Fibroblast of the conjunctiva (primary cell): ENCODE data around the gene CLK3.
"Not testable (repeated sequence)": the region's sequence is repeated elsewhere in the genome, so short reads cannot be mapped to it uniquely, and the experiment has no call there.

Source experiments
- DNase-seq: peaks from one replicate; pipeline ENCODE4 v3.0.0-alpha.2; 2010; ENCODE audit warnings: low read depth

CLK3 gene

DNA sequence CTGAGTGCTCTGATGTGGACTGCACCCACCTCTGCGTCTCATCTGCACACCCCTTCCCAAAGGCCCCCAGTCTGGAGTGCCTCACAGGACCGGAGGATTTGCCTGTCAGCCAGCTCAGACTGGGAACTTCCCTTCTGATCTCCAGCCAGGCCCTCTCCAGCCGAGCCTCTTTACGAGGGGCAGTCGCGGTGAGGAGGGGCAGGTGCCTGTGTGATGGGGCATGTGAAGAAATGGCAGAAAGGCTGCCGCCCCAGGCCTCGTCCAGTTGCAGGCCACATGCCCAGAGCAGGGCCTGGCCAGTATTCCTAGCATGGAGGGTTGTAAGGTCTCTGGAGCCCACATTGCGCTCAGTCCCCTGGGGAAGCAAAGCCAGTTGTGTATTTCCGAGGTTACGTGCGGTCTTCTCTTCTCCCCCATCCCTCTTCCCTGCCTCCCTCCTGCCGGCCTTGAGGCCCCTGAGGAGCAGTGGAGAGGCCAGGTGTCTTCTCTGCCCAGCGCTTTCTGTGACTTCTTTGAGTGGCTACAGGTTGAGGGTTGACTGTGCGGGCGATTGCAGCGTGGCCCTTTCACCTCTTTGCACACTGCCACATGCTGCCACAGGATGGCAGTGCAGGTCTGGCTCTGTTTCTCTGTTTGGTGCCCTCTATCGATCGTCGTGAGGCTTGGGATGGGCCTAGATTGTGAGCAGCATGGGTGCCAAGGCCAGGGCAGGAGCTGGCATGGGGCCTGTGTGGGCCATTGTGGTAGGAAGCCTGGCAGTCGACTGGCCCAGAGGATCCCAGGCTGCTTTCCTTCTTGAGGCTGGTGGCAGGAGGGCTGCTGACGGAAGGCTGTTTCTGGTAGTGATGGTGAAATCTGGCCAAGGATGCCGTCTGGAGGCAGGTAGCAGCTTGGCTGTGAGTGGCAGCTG lies 5.3 kb downstream of the CLK3 start:
- peak; percentile 58 for DNase-seq

DNA sequence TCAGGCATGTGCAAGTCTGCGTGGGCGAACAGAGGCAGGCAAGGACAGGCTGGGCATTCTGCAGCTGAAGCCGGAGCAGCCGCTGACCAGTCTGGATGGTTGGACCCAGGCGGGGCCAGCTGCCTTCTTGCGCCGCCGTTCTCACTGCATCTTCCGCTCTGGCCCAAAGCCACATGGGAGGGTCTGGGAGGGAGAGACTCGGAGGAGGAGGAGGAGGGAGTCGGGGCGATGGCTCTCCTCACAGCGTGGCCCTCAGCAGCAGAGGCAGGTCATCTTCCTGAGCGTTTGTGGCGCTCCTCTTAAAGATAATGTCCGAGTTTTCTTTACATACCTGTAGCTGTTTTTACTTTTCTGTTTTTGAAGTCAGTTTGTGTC lies 5.9 kb downstream of the CLK3 start:
- DNase-seq: no peak

DNA sequence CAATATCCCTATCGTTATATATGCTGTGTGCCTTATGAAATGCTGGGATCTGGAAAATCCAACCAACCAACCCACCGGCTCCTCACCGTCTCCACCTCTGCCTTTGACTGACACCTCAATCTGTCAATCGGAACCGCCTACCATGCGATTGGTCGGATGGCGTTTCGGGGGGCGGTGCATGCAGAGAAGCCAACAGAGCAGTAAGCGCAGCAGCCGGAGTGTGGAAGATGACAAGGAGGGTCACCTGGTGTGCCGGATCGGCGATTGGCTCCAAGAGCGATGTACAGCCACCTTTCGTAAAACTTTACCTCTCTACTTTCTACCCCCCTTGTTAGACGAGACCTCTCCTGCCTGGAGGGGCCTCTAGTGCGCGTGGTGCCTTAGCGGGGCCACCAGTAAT lies 6.3 kb downstream of the CLK3 start:
- DNase-seq: no peak

DNA sequence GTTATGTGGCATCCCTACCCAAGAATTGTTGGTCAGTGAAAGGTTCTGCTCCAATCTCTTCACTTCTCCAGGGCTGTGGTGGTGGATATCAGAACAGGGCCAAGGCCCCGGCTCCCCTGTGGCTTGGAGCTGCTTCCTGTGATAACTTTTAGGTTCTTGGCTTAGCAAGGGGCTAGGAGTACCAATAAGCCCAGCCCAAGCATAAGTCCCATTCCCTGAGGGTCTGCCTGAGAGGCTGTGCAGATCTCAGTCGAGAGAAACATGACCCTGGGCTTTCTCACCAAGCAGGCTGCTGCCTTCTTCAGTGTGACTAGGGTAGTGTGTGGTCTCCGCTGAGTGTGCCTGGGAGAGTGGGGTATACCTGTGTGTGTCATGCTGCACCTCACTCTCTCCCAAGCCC lies 7.1 kb downstream of the CLK3 start:
- no peak for DNase-seq

DNA sequence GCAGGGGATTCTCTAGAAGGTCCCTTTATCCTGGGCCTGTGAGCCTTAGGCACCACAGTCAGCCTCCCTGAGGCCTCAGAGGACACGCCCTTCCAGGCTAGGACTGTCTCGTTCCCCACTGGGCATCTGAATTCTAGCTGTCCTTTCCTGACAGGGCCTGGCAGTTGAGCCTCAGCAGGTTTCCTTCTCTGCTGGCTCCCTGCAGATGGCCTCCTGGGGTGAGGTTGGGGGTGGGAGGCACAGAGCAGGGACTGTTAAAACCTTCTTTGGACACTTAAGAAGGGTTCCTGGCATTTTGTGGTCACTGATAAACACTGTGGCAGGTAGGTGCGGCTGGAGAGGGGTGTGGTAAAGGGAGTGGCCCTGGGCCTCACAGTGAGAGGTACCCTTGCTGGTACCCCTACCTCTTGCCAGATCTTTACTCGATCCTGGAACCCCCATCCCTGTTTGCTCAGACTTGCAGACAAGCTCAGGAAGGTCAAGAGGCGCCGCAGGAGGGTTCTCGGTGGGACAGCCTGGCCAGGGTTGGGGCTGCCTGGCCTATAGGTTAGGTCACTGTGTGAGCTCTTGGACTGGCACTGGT lies 8.5 kb downstream of the CLK3 start:
- no peak for DNase-seq

DNA sequence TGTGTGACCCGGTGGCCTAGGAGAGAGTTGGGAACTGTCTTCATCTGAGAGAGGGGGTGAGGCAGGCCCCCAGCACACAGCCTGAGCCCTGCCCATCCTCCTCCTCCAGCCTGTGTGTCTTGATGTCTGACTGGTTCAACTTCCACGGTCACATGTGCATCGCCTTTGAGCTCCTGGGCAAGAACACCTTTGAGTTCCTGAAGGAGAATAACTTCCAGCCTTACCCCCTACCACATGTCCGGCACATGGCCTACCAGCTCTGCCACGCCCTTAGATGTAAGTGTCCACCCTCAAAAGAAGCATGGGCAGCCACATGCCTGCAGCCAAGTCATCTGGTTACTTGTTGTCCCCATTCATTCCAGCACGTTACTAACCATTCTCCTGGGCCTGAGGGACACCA lies 10.1 kb downstream of the CLK3 start:
- DNase-seq: no peak

DNA sequence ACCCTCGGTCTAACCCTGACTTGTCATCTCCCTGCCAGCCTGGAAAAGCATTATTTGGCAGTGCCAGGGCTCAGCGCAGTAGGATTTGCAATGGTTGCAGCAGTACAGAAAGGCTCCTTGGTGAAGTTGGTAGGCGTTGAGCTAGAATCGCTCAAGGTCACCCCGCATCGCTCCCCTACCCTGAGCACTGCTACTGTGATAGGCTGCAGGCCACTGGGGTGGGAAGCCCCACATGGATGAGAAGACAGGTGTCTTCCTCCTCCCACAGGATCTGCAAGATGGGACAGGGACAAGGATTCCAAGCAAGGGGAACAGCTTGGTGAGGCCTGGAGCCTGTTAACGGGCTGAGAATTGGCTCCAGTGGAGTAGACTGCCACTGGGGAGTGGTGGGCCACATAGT lies 10.7 kb downstream of the CLK3 start:
- DNase-seq: no peak

DNA sequence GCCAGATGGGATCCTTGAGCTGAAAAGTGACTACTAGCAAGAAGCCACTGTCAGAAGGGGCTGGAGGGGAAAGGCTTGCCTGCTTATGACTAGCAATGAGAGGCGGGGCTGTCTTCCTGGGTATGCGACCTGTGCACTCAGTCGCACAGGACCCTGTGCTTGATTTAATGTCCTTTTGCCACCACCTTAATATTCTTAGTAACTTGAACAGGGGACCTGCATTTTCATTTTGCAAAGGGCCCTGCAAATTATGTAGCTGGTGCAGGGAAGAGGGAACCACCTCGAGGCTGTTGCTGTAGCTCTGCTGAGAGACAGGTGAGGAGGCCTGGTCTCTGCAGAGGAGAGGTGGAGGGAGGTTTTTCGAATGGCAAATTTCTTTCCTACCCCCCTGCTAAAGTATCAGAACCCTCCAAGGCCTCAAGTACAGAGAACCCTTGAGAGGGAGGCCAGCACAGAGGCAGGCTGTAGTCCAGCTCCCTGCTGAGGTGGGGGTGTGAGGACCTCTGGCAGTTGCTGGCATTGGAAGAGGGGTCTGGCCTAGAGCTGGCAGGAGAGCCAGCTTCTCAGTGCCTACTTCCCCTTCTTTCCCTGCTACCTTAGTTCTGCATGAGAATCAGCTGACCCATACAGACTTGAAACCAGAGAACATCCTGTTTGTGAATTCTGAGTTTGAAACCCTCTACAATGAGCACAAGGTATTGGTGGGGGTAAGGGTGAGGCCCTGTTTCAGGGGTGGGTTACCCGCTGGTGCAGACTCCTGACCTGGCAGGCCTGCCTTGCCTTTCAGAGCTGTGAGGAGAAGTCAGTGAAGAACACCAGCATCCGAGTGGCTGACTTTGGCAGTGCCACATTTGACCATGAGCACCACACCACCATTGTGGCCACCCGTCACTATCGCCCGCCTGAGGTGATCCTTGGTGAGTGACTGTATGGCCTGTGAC lies 11.4 kb downstream of the CLK3 start:
- DNase-seq: no peak

DNA sequence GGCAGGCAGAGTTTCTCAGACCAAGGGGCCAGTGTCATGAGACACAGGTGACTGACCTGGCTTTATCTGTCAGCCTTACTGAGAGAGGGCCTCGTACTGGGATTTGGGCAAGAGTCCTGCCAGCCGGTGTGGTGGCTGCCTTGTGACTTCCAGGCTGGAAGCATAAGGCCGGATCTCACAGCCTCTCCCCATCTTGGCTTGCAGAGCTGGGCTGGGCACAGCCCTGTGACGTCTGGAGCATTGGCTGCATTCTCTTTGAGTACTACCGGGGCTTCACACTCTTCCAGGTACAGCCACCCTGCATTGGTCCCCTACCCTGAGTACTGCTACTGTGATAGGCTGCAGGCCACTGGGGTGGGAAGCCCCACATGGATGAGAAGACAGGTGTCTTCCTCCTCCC lies 12.1 kb downstream of the CLK3 start:
- no peak for DNase-seq

DNA sequence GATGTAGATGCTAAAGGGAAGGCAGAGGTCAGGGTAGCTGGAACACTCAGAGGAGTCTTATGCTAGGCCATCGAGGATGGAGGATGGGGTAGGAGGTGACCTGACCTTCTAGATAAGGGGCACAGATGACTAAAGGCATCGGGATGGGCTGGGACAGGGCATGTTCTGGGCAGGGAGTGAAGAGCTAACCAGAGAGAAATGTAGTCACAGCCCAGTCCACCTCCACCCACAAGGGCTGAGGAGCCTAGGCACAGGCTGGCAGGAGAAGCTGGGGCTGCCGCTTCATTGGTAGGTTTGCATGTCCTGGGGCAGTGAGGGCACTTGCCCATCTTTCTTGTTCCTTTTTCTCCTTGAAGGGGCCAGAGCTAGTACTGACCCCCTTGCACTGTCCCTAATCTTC lies 12.6 kb downstream of the CLK3 start:
- DNase-seq: no peak

DNA sequence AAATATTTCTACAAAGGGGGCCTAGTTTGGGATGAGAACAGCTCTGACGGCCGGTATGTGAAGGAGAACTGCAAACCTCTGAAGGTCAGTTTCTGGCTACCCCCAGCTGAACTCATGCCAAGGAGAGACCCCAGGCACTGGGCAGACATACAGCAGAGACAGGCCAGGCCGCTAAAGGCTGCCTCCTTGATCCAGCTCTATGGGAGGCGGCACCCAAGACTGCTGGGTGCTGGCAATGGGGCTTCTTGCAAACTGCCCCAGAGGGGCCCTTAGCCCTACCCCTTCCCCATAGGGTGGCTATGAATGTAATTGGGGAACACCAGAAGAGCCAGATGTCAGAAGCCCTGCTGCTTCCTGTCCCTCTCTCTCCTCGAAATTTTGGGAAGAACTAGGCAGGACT lies 13.3 kb downstream of the CLK3 start:
- no peak for DNase-seq

DNA sequence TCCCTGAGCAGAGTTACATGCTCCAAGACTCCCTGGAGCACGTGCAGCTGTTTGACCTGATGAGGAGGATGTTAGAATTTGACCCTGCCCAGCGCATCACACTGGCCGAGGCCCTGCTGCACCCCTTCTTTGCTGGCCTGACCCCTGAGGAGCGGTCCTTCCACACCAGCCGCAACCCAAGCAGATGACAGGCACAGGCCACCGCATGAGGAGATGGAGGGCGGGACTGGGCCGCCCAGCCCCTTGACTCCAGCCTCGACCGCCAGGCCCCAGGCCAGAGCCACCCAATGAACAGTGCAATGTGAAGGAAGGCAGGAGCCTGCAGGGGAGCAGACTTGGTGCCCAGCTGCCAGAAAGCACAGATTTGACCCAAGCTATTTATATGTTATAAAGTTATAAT lies 14.1 kb downstream of the CLK3 start:
- not testable (repeated sequence) for DNase-seq

DNA sequence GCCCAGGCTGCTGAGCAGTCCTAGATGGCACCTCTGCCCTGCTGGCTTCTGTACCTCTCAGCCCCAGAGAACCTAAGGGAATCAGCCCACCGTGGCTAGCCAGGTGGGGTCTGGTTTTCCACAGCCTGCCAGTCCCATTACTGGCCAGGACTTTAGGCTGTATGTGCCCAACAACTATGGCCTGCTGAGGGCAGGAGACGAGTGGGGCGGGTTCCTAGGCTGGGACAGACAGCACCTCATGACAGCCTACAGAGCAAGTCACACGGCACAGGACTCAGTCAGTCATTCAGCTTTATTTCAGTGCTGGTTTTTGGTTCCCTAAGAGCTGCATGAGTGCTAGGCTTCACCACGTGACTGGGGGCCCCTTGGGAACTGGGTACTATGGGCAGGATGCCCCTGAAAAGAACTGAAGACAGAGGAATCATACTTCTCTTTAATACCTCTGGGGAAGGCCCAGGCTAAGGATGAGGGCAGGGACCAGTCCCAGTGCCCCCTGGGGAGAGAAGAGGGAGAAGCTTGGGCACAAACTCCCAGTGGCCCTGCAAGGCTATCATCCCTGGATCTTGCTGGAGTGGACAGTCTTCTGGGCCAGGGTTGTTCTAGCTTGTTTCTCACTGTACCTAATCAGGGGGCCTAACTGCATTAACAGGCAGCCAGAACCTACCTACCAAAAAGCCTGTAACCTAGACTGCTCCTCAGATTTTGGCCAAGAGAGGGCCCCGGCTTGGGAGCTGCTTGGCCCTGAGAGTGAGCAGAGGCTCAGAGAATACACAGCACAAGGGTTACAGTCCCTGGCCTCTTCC lies 14.8 kb downstream of the CLK3 start:
- no peak for DNase-seq

DNA sequence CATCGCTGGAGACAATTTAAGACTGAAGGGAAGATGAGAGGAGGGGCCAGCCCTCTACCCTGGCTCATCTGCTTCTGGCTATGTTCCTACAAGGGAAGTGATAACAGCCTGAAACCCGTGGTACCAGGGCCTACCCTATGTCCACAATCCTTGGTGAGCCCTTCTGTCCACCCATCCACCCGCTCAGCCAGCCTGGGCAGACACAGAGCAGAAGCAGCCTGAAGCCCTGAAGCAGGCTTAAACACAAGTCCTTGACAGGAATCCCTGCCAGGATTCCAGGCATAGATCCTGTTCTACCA lies 15.4 kb downstream of the CLK3 start:
- no peak for DNase-seq

DNA sequence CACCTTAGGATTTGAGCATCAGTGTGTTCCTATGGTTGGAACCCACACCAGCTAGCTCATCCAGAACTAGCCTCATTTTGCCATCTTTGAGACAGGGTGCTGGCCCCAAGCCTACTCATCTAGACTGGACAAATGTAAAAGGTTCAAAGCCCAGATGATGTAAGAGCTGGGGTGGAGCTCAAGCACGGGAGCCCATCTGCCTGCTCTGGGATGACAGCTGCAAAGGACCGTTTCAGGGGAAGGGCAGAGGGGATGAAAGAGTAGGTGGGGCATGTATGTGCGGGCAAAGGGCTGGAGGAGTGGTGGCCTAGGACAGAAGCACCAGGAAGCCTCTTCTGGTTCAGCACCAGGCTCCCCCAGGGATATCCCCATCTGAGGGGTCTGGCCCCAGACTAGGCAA lies 15.8 kb downstream of the CLK3 start:
- DNase-seq: no peak

DNA sequence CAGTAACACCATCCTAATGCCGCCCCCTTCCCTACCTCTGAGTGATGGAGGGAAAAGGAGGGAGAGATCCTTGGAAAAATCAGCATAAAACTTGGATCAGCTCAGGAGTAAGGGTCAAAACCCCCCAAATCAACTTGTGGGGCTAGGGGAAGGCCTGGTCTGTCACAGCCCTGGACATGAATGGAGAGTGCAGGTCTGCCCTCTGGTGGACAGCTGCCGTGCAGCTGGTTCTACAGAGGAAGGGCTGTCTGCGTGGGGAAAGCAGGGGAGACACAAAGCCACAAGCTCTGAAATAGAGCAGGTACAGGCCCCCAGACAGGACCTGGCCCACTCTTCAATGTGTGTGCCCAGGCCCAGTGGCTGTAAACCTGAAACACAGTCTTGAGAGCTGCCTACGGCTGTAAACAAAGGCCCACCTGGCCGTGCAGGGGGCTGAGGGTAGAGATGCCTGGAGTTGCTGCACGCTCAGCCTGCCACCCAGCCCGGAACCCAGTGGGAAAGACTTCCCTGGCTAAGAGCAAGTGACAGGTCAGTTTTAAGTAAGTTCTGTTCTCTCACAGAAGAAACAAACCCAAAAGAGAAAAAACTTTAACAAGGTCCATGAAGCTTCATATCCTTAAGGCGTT lies 16.4 kb downstream of the CLK3 start:
- DNase-seq: no peak

DNA sequence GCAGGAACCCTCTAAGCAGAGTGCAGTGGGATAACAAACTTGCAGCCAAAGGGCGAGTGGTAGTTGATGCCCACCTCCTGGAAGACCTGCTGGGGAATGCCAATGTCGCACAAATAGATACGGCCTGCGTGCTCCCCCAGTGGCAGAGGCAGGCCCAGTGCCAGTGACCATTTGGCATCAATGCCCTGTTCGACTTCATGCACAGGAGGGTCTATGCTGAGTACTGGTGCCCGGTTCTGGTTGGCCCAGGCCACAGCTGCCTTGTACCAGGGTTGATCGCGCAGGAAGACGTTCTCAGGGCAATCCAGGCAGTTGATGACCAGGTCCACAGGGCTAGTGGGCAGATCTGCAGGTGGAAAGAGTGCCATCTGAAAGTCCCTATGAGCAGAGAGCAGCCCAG lies 17.0 kb downstream of the CLK3 start:
- no peak for DNase-seq

DNA sequence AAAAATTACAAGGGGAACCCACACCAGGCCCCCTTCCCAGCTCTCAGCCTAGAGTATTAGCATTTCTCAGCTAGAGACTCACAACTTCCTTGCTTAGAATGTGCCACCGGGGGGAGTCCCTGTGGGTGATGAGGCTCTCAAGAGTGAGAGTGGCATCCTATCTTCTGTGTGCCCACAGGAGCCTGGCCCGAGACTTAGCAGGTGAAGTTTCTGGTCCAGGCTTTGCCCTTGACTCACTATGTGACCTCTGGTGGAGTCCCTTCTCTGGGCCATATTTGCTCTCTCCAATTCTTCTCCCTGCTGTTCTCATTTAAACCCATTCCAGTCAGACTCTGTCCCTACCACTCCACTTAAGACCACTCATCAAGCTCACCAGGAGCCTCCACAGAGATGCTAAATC lies 18.1 kb downstream of the CLK3 start:
- no peak for DNase-seq

DNA sequence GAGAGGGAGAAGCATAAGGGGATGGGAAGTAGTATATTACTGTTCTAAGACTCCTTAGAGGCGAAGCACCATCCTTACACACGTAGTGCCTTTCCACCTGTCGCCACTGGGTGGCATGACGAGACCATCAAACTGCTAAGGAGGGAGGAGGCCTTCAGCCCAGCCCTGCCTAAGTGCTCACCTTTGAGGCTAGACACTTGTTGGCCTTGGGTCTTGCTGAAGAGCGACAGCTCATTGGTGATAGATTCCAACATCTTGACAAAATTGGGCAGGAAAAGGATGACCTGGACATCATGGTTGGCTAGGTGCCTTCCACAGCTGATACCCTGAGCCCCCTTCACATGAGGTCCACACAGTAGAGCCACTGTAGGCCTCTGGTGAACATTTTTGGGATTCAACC lies 19.6 kb downstream of the CLK3 start:
- DNase-seq: peak; percentile 38

DNA sequence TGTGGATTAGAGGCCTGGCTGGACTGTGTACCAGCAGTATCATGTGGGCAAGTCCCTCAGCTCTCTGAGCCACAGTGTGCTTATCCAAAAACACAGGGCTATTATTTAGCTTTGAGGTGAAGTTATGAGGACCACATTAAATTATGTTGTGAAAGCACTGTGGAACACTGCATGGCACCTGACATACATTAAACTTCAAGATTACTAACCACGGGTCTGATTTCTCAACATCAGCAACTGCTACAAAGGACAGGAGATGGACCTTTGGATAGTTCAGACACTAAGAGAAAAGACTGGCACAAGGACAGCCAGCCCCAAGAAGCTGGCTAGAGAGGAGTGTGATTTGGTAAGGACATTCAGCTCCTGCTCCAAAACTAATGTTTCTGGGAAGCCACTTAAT lies 21.3 kb downstream of the CLK3 start:
- DNase-seq: no peak

DNA sequence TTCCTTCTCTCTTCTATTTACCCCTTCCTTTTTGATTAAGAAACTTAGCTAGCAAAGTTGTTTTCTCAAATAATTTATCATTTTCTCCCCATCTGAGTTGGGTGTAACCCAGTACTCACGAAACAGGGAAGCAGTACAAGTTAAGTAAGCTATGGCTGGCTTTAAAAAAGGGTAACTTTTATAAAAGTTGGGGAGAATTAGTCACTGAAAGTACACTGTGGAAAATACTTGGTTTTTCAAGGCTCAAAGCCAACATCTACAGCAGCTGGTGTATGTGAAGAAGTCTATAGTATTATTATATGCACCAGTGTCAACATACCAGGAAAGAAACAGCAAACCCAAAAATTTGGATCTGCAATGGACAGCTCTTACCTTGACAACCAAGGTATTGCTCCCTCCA lies 25.5 kb downstream of the CLK3 start:
- no peak for DNase-seq

DNA sequence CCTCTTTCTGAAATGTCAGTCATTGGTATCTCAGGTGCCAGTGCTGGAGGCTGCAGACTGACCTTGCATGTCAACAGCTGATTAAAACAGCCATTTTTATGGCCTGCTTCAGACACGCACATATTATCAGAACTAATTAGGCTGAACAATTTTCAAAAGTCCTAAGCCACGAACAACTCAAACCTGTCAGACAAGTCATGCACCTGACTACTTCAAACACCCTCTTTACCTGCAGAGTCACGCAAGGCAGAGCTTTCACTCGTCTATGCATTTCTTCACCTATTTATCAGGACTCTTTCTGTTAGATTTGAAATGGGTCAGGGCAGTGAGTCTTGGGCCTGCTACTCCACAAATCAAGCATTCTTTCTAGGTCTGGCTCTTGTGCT lies 26.7 kb downstream of the CLK3 start:
- no peak for DNase-seq
